Right cardiac atrium (tissue), 5 donors: ENCODE data around the gene H6PD. TPM values are rescaled to one million over a fixed set of nuclear protein-coding genes. Genes with fewer than 3 reads are reported as not detected.

Experiments used
- ATAC-seq, 2 donors: fragments of 200-7000 bp; cut with Tn5 transposase; one replicate each; pipeline versions ENCODE4 v1.8.0 to v1.9.1; 2020; ENCODE audit warnings: moderate library complexity in 2 of 2, mild to moderate bottlenecking in 1 of 2
- DNase-seq, 3 donors: peaks; one replicate each; pipeline ENCODE4 v3.0.0-alpha.2; 2020
- H3K27ac ChIP-seq: one replicate; pipeline ENCODE4 v1.5.1; 2013; ENCODE audit warnings: mild to moderate bottlenecking, low read length, control low read depth, moderate library complexity
- H3K27me3 ChIP-seq: one replicate; pipeline ENCODE4 v1.6.1; 2013; ENCODE audit not compliant: control insufficient read depth, insufficient read depth
- H3K4me1 ChIP-seq: one replicate; pipeline ENCODE4 v1.6.1; 2013; ENCODE audit warnings: low read length; ENCODE audit not compliant: control insufficient read depth, insufficient read depth
- H3K4me3 ChIP-seq: one replicate; pipeline ENCODE4 v1.5.1; 2013; ENCODE audit warnings: low read length, control low read depth
- H3K9me3 ChIP-seq: one replicate; pipeline ENCODE4 v1.6.1; 2013; ENCODE audit warnings: low read length; ENCODE audit not compliant: control insufficient read depth
- WGBS: extraction: QIAGEN DNeasy Blood & Tissue Kit; methylation state at CpG from one replicate; pipeline ENCODE4 v1.1.7; 2013; 5-methylcytosine and 5-hydroxymethylcytosine counted together
- intact Hi-C, 4 donors: fragments of 100-400 bp; cut with DNase I; formaldehyde crosslinking; loops; one replicate each; pipeline versions ENCODE4 v1.11.0 to v1.14.0; 2022 to 2023
- long read RNA-seq, 4 donors: library from polyadenylated mRNA; unstranded; transcript quantifications; one replicate each; pipeline ENCODE4 v2.0.0, GENCODE V29; 2020 to 2021
- polyA plus RNA-seq: library from polyadenylated mRNA; stranded (reverse); fragments of 200-250 nt; gene quantifications from one replicate; pipeline ENCODE4 v1.2.3, GENCODE V29; 2013
- total RNA-seq, 4 donors: library from RNA; stranded (reverse); fragmentation: NEBNext Ultra II Directional; extraction: Animal tissue kit (Norgen Biotek cat#: 25700); gene quantifications; one replicate each; pipeline ENCODE4 v1.2.1, GENCODE V29; 2021
- donor health status: healthy with polysubstance abuse.
- donor health status: DM: no; HTN: yes; CAD: no.
- donor health status: DM: no; HTN: no; CAD: no.
- donor health status: DM: no; HTN: yes; CAD: no; lungs with severe emphysema.
- donor health status: DM: yes; HTN: yes; CAD: no.

Gene H6PD
- total RNA-seq (10 to 100 TPM; 29.8 to 39.8 (median 34.9) TPM), polyA plus RNA-seq (27.0 TPM)
- long read RNA-seq, donor 1, full-length matches to known transcripts, result 5 of 106 reads
- long read RNA-seq, donor 1, partial matches to known transcripts, result 5 of 106 reads
- long read RNA-seq, donor 1, other reads (novel, unspliced or antisense), result 96 of 106 reads
- long read RNA-seq, donor 2, full-length matches to known transcripts, result 1 of 45 reads
- long read RNA-seq, donor 2, partial matches to known transcripts, result 0 of 45 reads
- long read RNA-seq, donor 2, other reads (novel, unspliced or antisense), result 44 of 45 reads
- long read RNA-seq, donor 3, partial matches to known transcripts, result 1 of 126 reads
- long read RNA-seq, donor 3, other reads (novel, unspliced or antisense), result 125 of 126 reads
- long read RNA-seq, donor 4, full-length matches to known transcripts, result 2 of 53 reads
- long read RNA-seq, donor 4, partial matches to known transcripts, result 9 of 53 reads
- long read RNA-seq, donor 4, other reads (novel, unspliced or antisense), result 42 of 53 reads

- intact Hi-C loops, result no loop called here
- no peaks in the 10 kb centered on the region for H3K9me3 ChIP-seq
- no peaks in the 10 kb centered on the region for H3K27me3 ChIP-seq
- DNase-seq, result peak; percentile 91 to 96 (median 95)
- peak within 1 kb of the TSS; percentile 95 for H3K27ac ChIP-seq
- ATAC-seq, result peak; percentile 83 to 84
- under 1% methylated on average over 94 of the region's 106 CpGs for WGBS
- H3K4me1 ChIP-seq, result peaks cover 2% of the 10 kb centered on the region
- H3K4me3 ChIP-seq, result peak within 1 kb of the TSS; percentile 99
Observed at GRCh38 chr1:9234223-9235095, at the start of gene H6PD. Gene H6PD (plus strand): TSS chr1:9234774. CDS start chr1:9244935, 10,161 bp downstream.

- Histone ChIP-seq H3K27me3 (no peaks in the 10 kb centered on the region), H3K9me3 (no peaks in the 10 kb centered on the region), H3K4me3 (no peak overlapping the region), H3K27ac (no peak overlapping the region), H3K4me1 (no peaks in the 10 kb centered on the region)
- 44% methylated on average over 5 of the region's 5 CpGs for WGBS
- DNase-seq, result no peak
- no peak for ATAC-seq
- intact Hi-C loops, result loop anchor here in 1 of 4 donors (10.0 kb wide), 1 partner anchor 309 kb away; no protein-coding TSS in a partner anchor
Observed at GRCh38 chr1:9186082-9186859, 48.3 kb upstream of the H6PD start.

- intact Hi-C loops, result loop anchor here in 1 of 4 donors (10.0 kb wide), 1 partner anchor 308 kb away; no protein-coding TSS in a partner anchor
- 73% methylated on average over 2 of the region's 2 CpGs for WGBS
- Histone ChIP-seq H3K4me3 (no peak overlapping the region), H3K4me1 (no peaks in the 10 kb centered on the region), H3K9me3 (no peaks in the 10 kb centered on the region), H3K27ac (no peak overlapping the region), H3K27me3 (no peaks in the 10 kb centered on the region)
- DNase-seq (no peak), ATAC-seq (no peak)
Observed at GRCh38 chr1:9187004-9187403, 47.6 kb upstream of the H6PD start.

- H3K4me1 ChIP-seq, result no peaks in the 10 kb centered on the region
- intact Hi-C loops, result loop anchor here in 3 of 4 donors (10.0 kb wide), 1 partner anchor 45 kb away; no protein-coding TSS in a partner anchor
- 97% methylated on average over 5 of the region's 5 CpGs for WGBS
- no peak overlapping the region for H3K4me3 ChIP-seq
- no peaks in the 10 kb centered on the region for H3K9me3 ChIP-seq
- DNase-seq (no peak), ATAC-seq (no peak)
- H3K27ac ChIP-seq, result no peak overlapping the region
- no peaks in the 10 kb centered on the region for H3K27me3 ChIP-seq
Observed at GRCh38 chr1:9190234-9190633, 44.3 kb upstream of the H6PD start.

GRCh38 chr1:9191231-9191630 lies 43.3 kb upstream of the H6PD start:
- H3K4me3 ChIP-seq, result no peak overlapping the region
- H3K27ac ChIP-seq, result no peak overlapping the region
- no peaks in the 10 kb centered on the region for H3K4me1 ChIP-seq
- intact Hi-C loops, result loop anchor here in 3 of 4 donors (10.0 kb wide), 1 partner anchor 46 kb away; no protein-coding TSS in a partner anchor
- H3K27me3 ChIP-seq, result no peaks in the 10 kb centered on the region
- 90% methylated on average over 10 of the region's 10 CpGs for WGBS
- H3K9me3 ChIP-seq, result no peaks in the 10 kb centered on the region
- ATAC-seq (no peak), DNase-seq (no peak)

- Histone ChIP-seq H3K4me3 (no peak overlapping the region), H3K27me3 (no peaks in the 10 kb centered on the region), H3K4me1 (peaks cover 3% of the 10 kb centered on the region), H3K9me3 (no peaks in the 10 kb centered on the region), H3K27ac (no peak overlapping the region)
- WGBS, result 83% methylated on average over 9 of the region's 9 CpGs
- ATAC-seq, result no peak
- intact Hi-C loops, result loop anchor here in 3 of 4 donors (10.0 kb wide), 1 partner anchor 48 kb away; no protein-coding TSS in a partner anchor
- DNase-seq, result no peak
Observed at GRCh38 chr1:9192578-9193232, 41.9 kb upstream of the H6PD start.

- DNase-seq (no peak), ATAC-seq (no peak)
- intact Hi-C loops, result loop anchor here in 3 of 4 donors (10.0 kb wide), 1 partner anchor 48 kb away; no protein-coding TSS in a partner anchor
- H3K9me3 ChIP-seq, result no peaks in the 10 kb centered on the region
- no peaks in the 10 kb centered on the region for H3K27me3 ChIP-seq
- no peak overlapping the region for H3K4me3 ChIP-seq
- H3K4me1 ChIP-seq, result peaks cover 3% of the 10 kb centered on the region
- 74% methylated on average over 5 of the region's 5 CpGs for WGBS
- no peak overlapping the region for H3K27ac ChIP-seq
Observed at GRCh38 chr1:9193233-9193625, 41.3 kb upstream of the H6PD start.

- Histone ChIP-seq H3K9me3 (no peaks in the 10 kb centered on the region), H3K27me3 (no peaks in the 10 kb centered on the region), H3K4me3 (no peak overlapping the region), H3K4me1 (peaks cover 3% of the 10 kb centered on the region), H3K27ac (no peak overlapping the region)
- no peak for DNase-seq
- intact Hi-C loops, result loop anchor here in 3 of 4 donors (10.0 kb wide), 1 partner anchor 49 kb away; no protein-coding TSS in a partner anchor
- ATAC-seq, result no peak
- WGBS, result 90% methylated on average over 4 of the region's 4 CpGs
Observed at GRCh38 chr1:9194024-9194423, 40.5 kb upstream of the H6PD start.

- Histone ChIP-seq H3K4me3 (no peak overlapping the region), H3K27ac (no peak overlapping the region), H3K4me1 (peaks cover 3% of the 10 kb centered on the region), H3K9me3 (no peaks in the 10 kb centered on the region), H3K27me3 (no peaks in the 10 kb centered on the region)
- no peak for DNase-seq
- intact Hi-C loops, result loop anchor here (5.0 to 10.0 kb wide), 3 partner anchors 48 to 83 kb away; no protein-coding TSS in a partner anchor
- ATAC-seq, result no peak
- 81% methylated on average over 8 of the region's 8 CpGs for WGBS
Observed at GRCh38 chr1:9195651-9196050, 38.9 kb upstream of the H6PD start.
